ENCODE data around the gene SLC11A1.

- TF ChIP-seq CTCF (IDR thresholded peaks at IDR 0.05), result no peak
- no peak for TF ChIP-seq EP300 (IDR thresholded peaks at IDR 0.05)
Observed at GRCh38 chr2:218437969-218438368, 55.9 kb downstream of the SLC11A1 start.

All from tibial nerve (tissue), 4 donors.